Head of caudate nucleus (tissue), 42 donors: Measurements from ENCODE around the gene LTBP1.

Experiments used
- DNase-seq, 42 donors: peaks; one replicate each; pipeline versions ENCODE4 v3.0.0 to v3.0.0-alpha.2; 2020 to 2021; ENCODE audit warnings: mixed read lengths in 7 of 42
- intact Hi-C: fragments of 100-400 bp; cut with DNase I; formaldehyde crosslinking; loops from one replicate; pipeline ENCODE4 v1.15.0; 2022

Gene LTBP1

DNA sequence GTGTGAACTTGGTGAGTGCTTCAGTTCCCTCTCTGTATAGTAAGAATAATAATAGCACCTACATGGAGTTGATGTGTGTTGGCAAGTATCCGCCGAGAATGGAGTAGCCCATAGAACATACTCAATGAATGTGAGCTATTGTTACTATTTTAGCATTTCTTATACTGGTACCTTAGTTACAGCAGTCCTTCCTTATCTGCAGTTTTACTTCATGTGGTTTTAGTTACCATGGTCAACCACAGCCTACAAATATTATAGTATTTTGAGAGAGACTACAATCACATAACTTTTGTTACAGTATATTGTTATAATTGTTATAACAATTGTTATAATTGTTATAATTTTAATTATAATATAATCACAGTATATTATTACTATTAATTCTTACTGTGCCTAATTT is 377.2 kb downstream of the LTBP1 start:
- intact Hi-C loops, result no loop called here
- no peak for DNase-seq

- intact Hi-C loops, result no loop called here
- DNase-seq, result no peak
These were observed 379.3 kb downstream of the LTBP1 start for GRCh38 chr2:33326100-33326499.

DNA sequence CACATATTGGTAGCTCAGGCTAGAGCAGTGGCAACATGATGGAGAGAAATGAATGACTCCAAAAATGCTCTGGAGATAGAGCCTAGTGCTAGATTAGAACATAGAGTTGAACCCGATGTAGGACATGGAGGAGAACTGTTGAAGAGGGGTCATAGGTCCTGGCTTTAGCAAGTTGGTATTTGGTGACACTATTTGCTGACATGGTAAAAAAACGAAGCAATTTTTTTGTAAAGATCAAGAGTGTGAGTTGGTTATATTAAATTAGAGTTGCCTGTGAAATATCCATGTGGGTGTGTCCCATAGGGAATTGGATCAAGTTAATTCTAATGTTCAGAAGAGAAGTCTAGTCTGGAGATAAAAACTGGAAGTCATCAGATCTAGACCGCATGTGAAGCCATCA is 386.7 kb downstream of the LTBP1 start:
- intact Hi-C loops, result no loop called here
- DNase-seq, result no peak

GRCh38 chr2:33334083-33334482 is 387.3 kb downstream of the LTBP1 start:
- no peak for DNase-seq
- intact Hi-C loops, result no loop called here

GRCh38 chr2:33335516-33335915 is 388.8 kb downstream of the LTBP1 start:
- DNase-seq, result no peak
- intact Hi-C loops, result no loop called here

GRCh38 chr2:33336036-33336625 is 389.4 kb downstream of the LTBP1 start:
- no peak for DNase-seq
- intact Hi-C loops, result no loop called here

DNA sequence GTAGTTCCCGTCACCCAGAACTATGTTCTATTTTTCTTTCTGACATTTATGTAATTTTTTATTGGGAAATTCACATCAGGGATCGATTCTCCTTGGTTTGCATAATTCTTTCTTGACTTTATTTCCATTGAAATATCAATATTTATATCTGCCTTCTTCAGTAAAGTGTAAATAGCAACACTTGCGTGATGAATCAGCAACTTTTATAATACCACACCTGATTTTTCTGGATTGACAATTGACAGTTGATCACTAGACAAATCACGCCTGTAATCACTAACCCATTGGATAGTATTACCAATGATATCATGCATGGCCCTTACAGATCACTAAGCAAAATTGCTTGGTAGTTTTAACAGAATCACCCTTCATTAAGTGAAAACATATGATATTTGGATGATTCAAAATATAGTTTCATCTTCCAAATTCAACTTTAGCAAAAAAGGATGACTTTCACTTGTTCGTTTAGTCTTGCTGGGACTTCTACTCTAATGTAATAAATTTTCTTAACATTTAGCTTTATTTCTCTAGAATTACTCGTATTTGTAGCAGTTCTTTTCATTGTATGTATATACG is 390.7 kb downstream of the LTBP1 start:
- intact Hi-C loops, result no loop called here
- DNase-seq, result no peak

GRCh38 chr2:33337981-33338380 is 391.2 kb downstream of the LTBP1 start:
- intact Hi-C loops, result no loop called here

DNA sequence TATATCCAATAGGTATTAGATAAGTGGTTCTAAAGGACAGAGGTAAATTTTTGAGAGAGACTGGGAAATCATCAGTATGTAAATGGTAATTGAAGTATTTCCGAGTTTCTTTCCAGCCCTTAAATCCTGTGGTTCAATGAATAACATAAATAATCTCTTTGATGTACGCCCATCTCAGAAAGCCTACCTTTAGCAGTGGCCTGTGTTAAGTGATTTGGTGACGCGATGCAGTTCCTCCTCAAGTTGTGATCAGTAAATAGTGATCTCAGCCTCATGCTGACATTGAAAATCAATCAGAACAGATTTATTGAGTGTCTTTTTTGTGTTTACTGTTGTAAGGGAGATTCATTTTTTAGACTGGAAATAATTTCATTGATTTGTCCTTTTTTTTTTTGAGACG is 392.5 kb downstream of the LTBP1 start:
- DNase-seq, result no peak
- intact Hi-C loops, result no loop called here

More at GRCh38 chr2:33337981-33338380, 391.2 kb downstream of the LTBP1 start:
- DNase-seq, result no peak

- DNase-seq, result peak in 25 of 42 donors; percentile 6 to 63 (median 27)
- intact Hi-C loops, result no loop called here
These were observed 393.5 kb downstream of the LTBP1 start for GRCh38 chr2:33340280-33340679.

GRCh38 chr2:33342171-33342570 is 395.4 kb downstream of the LTBP1 start:
- no peak for DNase-seq
- intact Hi-C loops, result no loop called here

GRCh38 chr2:33342705-33343104 is 396.0 kb downstream of the LTBP1 start:
- intact Hi-C loops, result no loop called here
- DNase-seq, result no peak

- no peak for DNase-seq
- intact Hi-C loops, result no loop called here
These were observed 396.7 kb downstream of the LTBP1 start for GRCh38 chr2:33343387-33343895.

GRCh38 chr2:33344230-33344629 is 397.5 kb downstream of the LTBP1 start:
- DNase-seq, result no peak
- intact Hi-C loops, result no loop called here

DNA sequence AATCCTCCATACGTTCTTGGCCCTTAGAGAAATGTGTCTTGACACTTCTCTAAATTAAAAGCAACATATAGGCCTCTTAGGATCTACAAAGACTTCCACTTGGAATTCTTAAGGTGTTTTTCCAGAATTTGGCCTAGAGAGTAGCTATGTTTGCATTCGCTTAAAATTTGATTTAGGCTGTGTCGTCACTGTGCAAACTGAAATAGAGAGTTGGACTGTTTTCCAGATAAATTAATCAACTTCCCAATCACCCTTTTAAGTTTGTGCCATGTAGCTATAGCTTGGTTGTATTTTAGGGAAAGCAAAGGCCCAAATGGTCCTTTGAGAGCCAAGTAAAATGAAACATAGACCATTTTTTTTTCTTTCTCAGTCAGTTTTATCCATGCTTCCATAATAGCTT is 401.1 kb downstream of the LTBP1 start:
- no peak for DNase-seq

GRCh38 chr2:33350632-33351031 is 403.9 kb downstream of the LTBP1 start:
- no peak for DNase-seq
- intact Hi-C loops, result no loop called here

More for the DNA sequence above, 401.1 kb downstream of the LTBP1 start:
- intact Hi-C loops, result no loop called here

DNA sequence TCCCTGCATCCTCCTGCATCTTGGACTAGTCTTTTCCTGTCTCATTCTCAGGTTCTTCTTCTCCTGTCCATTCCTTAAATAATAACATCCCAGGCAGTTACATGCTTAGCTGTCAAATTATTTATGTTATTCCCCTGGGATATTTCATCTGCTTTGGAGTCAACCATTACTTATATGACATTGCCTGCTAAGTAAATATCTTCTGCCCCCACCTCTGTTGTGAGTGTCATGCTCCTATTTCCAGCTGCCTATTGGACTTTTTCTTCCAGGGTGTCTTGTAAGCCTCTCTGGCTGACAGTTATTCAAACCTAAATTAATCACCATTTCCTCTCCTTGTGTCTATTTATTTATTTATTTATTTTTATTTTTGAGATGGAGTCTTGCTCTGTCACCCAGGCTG is 405.0 kb downstream of the LTBP1 start:
- intact Hi-C loops, result no loop called here

DNA sequence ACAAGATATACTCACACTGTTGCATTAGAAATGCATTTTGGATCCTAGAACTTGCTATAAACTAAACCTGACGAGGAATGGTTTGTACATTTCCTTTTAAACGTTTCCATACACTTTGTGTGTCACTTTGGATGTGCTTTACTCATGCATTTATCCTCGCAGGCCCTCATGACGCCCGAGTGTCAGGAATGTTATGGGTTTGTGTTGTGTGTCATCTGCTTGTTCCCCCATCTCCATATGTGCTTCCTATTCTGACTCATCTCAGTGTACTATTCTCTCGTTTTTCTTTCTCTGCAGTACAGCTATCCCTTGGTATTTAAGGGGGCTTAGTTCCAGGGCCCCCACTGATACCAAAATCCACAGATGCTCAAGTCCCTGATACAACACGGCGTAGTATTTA is 408.2 kb downstream of the LTBP1 start:
- intact Hi-C loops, result no loop called here
- DNase-seq, result peak in 1 of 42 donors; percentile 37

More for the DNA sequence above, 405.0 kb downstream of the LTBP1 start:
- DNase-seq, result no peak

- DNase-seq, result no peak
- intact Hi-C loops, result no loop called here
These were observed 412.1 kb downstream of the LTBP1 start for GRCh38 chr2:33358878-33359277.

DNA sequence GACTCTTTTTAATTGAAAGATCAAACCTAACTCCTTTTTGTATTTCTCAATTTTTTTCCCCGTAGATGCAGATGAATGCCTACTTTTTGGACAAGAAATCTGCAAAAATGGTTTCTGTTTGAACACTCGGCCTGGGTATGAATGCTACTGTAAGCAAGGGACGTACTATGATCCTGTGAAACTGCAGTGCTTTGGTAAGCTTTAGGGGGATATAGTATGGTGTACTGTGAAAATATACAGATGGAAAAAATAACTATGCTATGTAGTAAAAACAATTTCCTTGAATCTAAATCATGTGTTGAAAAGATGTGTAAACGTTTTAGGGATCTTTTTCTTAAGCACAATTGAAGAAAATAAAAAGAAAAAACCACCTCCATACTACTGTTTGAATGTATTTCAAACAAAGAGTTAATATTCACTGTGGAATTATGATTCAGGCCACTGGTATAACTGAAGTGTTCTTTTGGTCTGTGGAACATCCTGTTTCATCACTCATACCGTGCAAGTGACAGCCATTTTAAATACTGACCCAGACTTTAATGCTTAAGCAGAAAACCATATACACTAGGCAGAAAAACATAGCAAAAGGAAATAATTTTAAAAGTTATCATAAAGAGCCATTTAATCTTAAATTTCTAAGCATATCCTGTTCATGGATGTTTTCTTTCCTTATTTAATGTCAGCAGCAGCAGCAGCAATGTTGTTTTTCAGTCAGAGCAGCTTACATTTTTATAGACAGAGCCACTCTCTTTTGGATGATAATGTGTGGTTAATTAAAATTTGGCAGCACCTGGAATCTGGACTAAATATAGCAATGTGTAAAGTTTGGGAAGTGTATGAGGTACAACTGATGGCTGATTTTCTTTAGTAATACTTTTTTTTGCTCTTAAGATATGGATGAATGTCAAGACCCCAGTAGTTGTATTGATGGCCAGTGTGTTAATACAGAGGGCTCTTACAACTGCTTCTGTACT is 416.9 kb downstream of the LTBP1 start:
- DNase-seq, result no peak
- intact Hi-C loops, result no loop called here
